ENCODE measurements around the gene TSR2. TPM values are rescaled to one million over a fixed set of nuclear protein-coding genes. Genes with fewer than 3 reads are reported as not detected.
A peak's percentile ranks its signal among the peaks of the same experiment; 100 is the strongest.
"Not testable (repeated sequence)": the region's sequence is repeated elsewhere in the genome, so short reads cannot be mapped to it uniquely, and the experiment has no call there.

Gene TSR2
- total RNA-seq, 1 experiment from 2014 or later, result 16.4 TPM

DNA sequence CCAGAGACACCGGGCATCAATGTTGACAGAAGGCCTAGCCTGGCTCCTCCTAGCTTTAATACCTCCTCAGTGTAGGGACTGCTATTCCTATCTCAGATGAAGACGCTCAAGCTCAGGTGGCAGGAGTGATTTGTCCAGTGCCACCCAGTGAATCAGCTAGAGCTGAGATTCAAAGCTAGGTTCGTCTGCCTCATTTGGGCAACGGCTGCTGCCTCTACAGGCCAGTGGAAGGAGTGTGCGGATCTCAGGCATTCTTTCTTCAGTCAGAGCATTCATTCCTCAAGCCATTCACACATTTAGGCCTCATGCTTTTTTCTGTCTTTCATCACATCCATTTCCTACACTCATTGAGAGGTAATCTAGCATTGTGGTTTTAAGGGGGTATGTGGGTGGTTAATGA, 7.3 kb downstream of the TSR2 start:
- H3K4me3 ChIP-seq, result no peak overlapping the region
- peaks cover 12% of the 10 kb centered on the region for H3K36me3 ChIP-seq
- no peaks in the 10 kb centered on the region for H3K9me3 ChIP-seq
- no peaks in the 10 kb centered on the region for H3K27me3 ChIP-seq
- DNase-seq, result peak; percentile 3

GRCh38 chrX:54449929-54450328, 9.7 kb downstream of the TSR2 start:
- H3K4me3 ChIP-seq, result no peak overlapping the region
- peaks cover 12% of the 10 kb centered on the region for H3K36me3 ChIP-seq
- H3K27me3 ChIP-seq, result no peaks in the 10 kb centered on the region
- DNase-seq, result no peak
- H3K9me3 ChIP-seq, result no peaks in the 10 kb centered on the region

DNA sequence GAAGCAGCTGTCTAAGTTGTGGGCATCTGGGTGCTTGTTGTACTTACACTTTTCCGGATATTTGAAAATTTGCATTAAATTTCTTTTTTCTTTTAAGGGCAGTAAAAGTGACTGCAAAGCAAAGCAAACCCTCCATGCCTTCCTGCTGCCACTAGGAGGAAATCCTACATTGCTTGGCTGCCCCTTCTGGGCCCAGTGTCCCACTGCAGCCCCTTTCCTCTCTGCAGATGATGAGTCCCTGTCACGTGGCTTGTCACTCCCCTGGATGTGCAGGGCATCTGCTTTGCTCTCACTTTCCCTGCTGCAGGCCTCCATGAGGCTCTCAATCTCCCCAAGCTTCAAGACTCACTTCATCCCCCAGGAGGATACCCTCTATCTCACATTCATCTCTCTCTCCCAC, 12.7 kb downstream of the TSR2 start:
- no peak for DNase-seq
- H3K9me3 ChIP-seq, result no peaks in the 10 kb centered on the region
- H3K27me3 ChIP-seq, result no peaks in the 10 kb centered on the region
- H3K36me3 ChIP-seq, result 0 out of 2 replicates have a peak, but pooled peaks cover 4% of the 10 kb centered on the region
- H3K4me3 ChIP-seq, result no peak overlapping the region

- Histone ChIP-seq H3K9me3 (no peaks in the 10 kb centered on the region), H3K36me3 (no peaks in the 10 kb centered on the region; the same call in 1 of the 2 replicates), H3K4me3 (no peak overlapping the region), H3K27me3 (no peaks in the 10 kb centered on the region)
- no peak for DNase-seq
Measured at GRCh38 chrX:54470054-54470760, 30.0 kb downstream of the TSR2 start.

GRCh38 chrX:54473993-54474859, 34.0 kb downstream of the TSR2 start:
- peak; percentile 18 for DNase-seq
- Histone ChIP-seq H3K27me3 (no peaks in the 10 kb centered on the region), H3K9me3 (no peaks in the 10 kb centered on the region), H3K36me3 (no peaks in the 10 kb centered on the region), H3K4me3 (no peak overlapping the region)

DNA sequence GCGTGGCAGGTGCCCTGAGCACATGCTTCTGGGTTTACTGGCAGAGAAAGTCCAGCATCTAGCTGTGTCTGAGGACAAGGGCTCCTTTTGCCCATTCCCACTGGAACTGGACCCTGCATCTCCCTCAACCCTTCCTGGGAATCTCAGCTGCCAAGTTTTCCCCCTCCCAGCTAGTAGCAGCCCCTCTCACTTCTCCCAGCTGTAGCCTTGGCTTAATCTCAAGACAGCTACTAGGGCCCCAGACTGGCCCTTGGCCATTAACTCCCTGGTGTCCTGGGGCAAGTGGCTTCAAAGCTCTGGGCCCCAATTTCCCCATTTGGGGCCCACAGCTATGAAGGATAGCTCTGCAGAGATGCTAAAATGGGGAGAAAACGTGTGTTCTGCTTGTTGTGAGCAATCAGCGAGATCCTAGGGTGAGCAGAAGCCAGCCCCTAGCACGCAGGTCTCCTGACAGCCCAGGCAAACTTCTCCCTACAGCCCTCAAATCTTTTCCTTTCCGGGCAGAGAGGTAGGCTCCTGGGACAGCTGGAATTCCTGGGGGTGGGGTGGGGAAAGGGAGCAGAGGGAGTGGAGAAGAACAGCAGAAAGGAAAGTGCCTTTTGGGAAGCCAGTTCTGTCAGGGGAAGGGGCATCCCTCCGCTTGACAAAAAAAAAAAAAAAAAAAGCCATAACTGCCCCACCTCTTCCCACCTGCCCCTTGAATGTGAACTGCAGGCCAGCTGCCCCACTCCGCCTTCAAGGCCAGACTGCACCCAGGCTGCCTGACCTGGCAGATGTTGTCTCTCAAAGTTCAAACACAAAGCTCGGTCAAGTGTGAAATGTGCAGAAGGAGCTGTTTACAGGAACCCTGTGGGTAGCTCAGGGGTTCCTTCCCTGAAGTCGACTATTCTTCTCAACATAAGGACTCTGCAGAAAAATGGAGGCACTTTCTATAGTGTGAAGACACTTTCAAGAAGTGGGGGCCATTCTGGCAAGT, 39.2 kb downstream of the TSR2 start:
- DNase-seq, result no peak
- Histone ChIP-seq H3K9me3 (no peaks in the 10 kb centered on the region), H3K27me3 (no peaks in the 10 kb centered on the region), H3K36me3 (no peaks in the 10 kb centered on the region), H3K4me3 (no peak overlapping the region)

DNA sequence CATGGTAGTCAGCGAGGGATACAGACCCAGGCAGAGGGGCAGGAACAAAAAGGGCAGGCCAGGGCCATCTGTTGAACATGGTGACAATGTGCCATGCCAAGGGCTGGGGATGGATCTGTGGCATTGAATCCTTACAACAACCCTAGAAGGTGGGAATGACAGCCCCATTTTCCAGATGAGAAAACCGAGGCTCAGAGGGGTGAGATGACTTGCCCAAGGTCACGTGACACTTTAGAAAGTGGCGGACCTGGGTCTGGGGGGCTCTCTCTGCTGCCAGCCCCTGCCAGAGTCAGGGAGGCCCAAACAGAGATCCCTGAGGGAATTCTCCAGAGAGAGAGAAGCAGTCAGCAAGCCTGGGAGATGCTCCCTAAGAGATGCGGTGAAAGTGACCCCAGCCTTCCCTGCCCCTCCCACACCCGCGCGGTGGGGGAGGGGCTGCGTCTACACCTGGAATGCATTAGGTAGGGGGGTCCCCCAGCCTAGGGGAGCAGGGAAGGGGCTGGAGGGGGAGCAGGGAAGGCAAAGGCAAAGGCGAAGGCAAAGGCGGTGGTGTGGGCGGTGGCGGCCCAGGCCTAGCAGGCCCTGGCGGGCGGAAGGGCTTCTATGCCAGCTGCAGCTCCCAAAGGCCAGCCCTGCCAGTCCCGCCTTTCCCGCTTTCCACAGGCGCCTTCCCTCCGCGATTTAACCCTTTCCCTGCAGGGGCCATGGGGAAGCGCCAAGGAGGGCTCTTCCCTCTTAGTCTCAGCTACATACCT, 42.8 kb downstream of the TSR2 start:
- no peak for DNase-seq
- no peaks in the 10 kb centered on the region for H3K36me3 ChIP-seq
- no peaks in the 10 kb centered on the region for H3K9me3 ChIP-seq

DNA sequence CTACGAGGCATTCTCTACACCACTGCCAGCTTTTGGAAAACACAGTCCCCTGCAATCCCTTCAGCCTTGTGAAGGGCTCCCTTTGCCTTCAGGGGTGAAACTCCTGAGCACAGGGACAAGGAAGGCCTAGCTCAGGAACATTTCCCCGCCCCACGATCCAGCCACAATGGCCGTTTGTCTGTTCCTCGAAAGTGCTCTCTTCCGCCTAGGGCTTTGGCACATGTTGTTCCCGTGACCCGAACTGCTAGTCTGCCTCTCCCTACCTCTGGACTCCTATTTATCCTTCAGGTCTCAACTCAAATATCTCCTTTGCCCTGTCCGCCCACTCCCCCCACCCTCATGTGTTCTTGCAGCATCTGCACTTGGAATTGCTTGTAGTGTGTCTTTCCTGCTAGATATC, 43.7 kb downstream of the TSR2 start:
- no peak for DNase-seq
- no peaks in the 10 kb centered on the region for H3K36me3 ChIP-seq
- no peaks in the 10 kb centered on the region for H3K9me3 ChIP-seq
- no peak overlapping the region for H3K4me3 ChIP-seq
- no peaks in the 10 kb centered on the region for H3K27me3 ChIP-seq

More for the DNA sequence above, 42.8 kb downstream of the TSR2 start:
- no peaks in the 10 kb centered on the region for H3K27me3 ChIP-seq
- no peak overlapping the region for H3K4me3 ChIP-seq

- Histone ChIP-seq H3K36me3 (no peaks in the 10 kb centered on the region), H3K27me3 (no peaks in the 10 kb centered on the region), H3K9me3 (no peaks in the 10 kb centered on the region), H3K4me3 (no peak overlapping the region)
- DNase-seq, result no peak
Measured at GRCh38 chrX:54484666-54485065, 44.5 kb downstream of the TSR2 start.

DNA sequence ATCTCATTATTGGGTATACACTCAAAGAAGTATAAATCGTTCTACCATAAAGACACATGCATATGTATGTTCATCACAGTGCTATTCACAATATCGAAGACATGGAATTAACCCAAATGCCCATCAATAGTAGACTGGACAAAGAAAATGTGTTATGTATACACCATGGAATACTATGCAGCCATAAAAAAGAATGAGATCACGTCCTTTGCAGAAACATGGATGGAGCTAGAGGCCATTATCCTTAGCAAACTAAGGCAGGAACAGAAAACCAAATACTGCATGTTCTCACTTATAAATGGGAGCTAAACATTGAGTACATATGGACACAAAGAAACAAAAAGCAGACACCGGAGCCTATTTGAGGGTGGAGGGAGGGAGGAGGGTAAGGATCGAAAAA, 49.6 kb downstream of the TSR2 start:
- not testable (repeated sequence) for H3K4me3 ChIP-seq, H3K27me3 ChIP-seq, H3K9me3 ChIP-seq, H3K36me3 ChIP-seq, DNase-seq

DNA sequence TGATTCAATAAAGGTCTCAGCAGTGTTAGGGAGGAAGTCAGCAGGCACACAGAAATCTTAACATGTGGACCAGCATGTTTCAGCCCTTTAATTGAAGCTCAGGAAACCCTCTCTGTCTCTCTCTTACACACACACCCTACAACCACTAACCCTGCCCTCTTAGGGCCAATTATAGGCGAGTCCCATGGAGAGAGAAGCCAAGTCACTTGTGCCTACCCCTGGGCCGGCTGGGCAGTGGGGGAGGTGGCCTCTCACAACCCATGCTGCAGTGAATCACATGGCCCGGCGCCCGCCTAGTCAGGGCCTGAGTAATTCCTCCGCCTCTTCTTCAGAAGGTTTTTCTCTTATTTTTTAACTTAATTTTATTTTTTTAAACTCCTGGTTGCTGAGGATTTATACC, 52.1 kb downstream of the TSR2 start:
- H3K36me3 ChIP-seq, result no peaks in the 10 kb centered on the region
- no peaks in the 10 kb centered on the region for H3K9me3 ChIP-seq
- 0 out of 2 replicates have a peak overlapping the region, but pooled peaks have one; percentile 7 for H3K4me3 ChIP-seq
- H3K27me3 ChIP-seq, result no peaks in the 10 kb centered on the region
- DNase-seq, result peak; percentile 85

GRCh38 chrX:54494166-54494988, 54.2 kb downstream of the TSR2 start:
- Histone ChIP-seq H3K4me3 (peak overlapping the region; percentile 62), H3K9me3 (no peaks in the 10 kb centered on the region), H3K27me3 (no peaks in the 10 kb centered on the region), H3K36me3 (no peaks in the 10 kb centered on the region)
- DNase-seq, result no peak

All from MG63 (cell line).